HepG2 (cell line): ENCODE data around the gene TAOK3. TPM values are rescaled to one million over a fixed set of nuclear protein-coding genes. Genes with fewer than 3 reads are reported as not detected.
A peak's percentile ranks its signal among the peaks of the same experiment; 100 is the strongest.

Experiments
- ATF1 ChIP-seq: IDR thresholded peaks from 2 replicates; pipeline ENCODE4 v1.6.1; 2016; ENCODE audit warnings: mild to moderate bottlenecking, control low read depth
- BCL6 ChIP-seq: IDR thresholded peaks from 2 replicates; pipeline ENCODE4 v1.6.1; 2016; ENCODE audit warnings: missing genetic modification reagents, missing compliant biosample characterization
- JUNB ChIP-seq: sonication (generic); formaldehyde crosslinking; IDR thresholded peaks from 2 replicates; pipeline ENCODE4 v1.8.0; 2022; ENCODE audit warnings: missing genetic modification reagents, mild to moderate bottlenecking, borderline replicate concordance
- MAFG ChIP-seq: sonication (generic); formaldehyde crosslinking; IDR thresholded peaks from 2 replicates; pipeline ENCODE4 v1.5.1; 2020; ENCODE audit warnings: mild to moderate bottlenecking, missing genetic modification reagents
- MEIS2 ChIP-seq: sonication (generic); formaldehyde crosslinking; IDR thresholded peaks from 2 replicates; pipeline ENCODE4 v1.9.0; 2021; ENCODE audit warnings: mild to moderate bottlenecking, missing genetic modification reagents
- NAIF1 ChIP-seq: sonication (generic); formaldehyde crosslinking; IDR thresholded peaks from 2 replicates; pipeline ENCODE4 v1.5.0; 2020; ENCODE audit warnings: mild to moderate bottlenecking, missing genetic modification reagents, borderline replicate concordance
- NFYC ChIP-seq: IDR thresholded peaks from 2 replicates; pipeline ENCODE4 v1.6.1; 2016; ENCODE audit warnings: missing genetic modification reagents, missing compliant biosample characterization
- NR3C1 ChIP-seq: sonication (generic); formaldehyde crosslinking; IDR thresholded peaks from 2 replicates; pipeline ENCODE4 v1.4.0; 2020; ENCODE audit warnings: missing genetic modification reagents
- ZBTB44 ChIP-seq: sonication (generic); formaldehyde crosslinking; IDR thresholded peaks from 2 replicates; pipeline ENCODE4 v1.4.0; 2020; ENCODE audit warnings: missing genetic modification reagents
- ZFP82 ChIP-seq: sonication (generic); formaldehyde crosslinking; IDR thresholded peaks from 2 replicates; pipeline ENCODE4 v1.5.1; 2020; ENCODE audit warnings: mild to moderate bottlenecking, missing genetic modification reagents, borderline replicate concordance
- ZNF251 ChIP-seq: sonication (generic); formaldehyde crosslinking; IDR thresholded peaks from 2 replicates; pipeline ENCODE4 v1.9.0; 2021; ENCODE audit warnings: mild to moderate bottlenecking, missing genetic modification reagents
- ZNF501 ChIP-seq: sonication (generic); formaldehyde crosslinking; IDR thresholded peaks from 2 replicates; pipeline ENCODE4 v1.5.1; 2020; ENCODE audit warnings: mild to moderate bottlenecking, moderate library complexity, missing genetic modification reagents
- ZNF768 ChIP-seq: sonication (generic); formaldehyde crosslinking; IDR thresholded peaks from 2 replicates; pipeline ENCODE4 v1.4.0; 2020; ENCODE audit warnings: missing genetic modification reagents
- polyA plus RNA-seq, 8 experiments: library from polyadenylated mRNA; depleted of rRNA in 3 of 8; stranded (reverse) in 7 of 8; unstranded in 1 of 8; fragments of >200 nt; fragmentation: Illumina TruSeq in 4 of 8; extraction: Trizol in 4 of 8; gene quantifications; 2 replicates each; pipeline versions ENCODE4 v1.2.1 to v1.2.3, GENCODE V29; 2011 to 2016; ENCODE audit warnings: low read depth in 4 of 8, missing spikeins in 1 of 8, mixed read lengths in 1 of 8; ENCODE audit not compliant: insufficient read depth in 1 of 8
- total RNA-seq, 5 experiments: library from RNA; depleted of rRNA; stranded (reverse); fragments of >200 nt; fragmentation: Illumina TruSeq; extraction: Trizol; gene quantifications; 2 replicates each; pipeline ENCODE4 v1.2.3, GENCODE V29; 2016; ENCODE audit warnings: low read depth in 1 of 5
- TF ChIP-seq, protein P1 (sequence below): sonication (generic); formaldehyde crosslinking; IDR thresholded peaks from 2 replicates; pipeline ENCODE4 v1.4.0; 2020; ENCODE audit warnings: mild to moderate bottlenecking, missing genetic modification reagents
- TF ChIP-seq, protein P2 (sequence below): sonication (generic); formaldehyde crosslinking; IDR thresholded peaks from 2 replicates; pipeline ENCODE4 v1.5.0; 2020; ENCODE audit warnings: mild to moderate bottlenecking, missing genetic modification reagents
- TF ChIP-seq, protein P3 (sequence below): IDR thresholded peaks from 2 replicates; pipeline ENCODE4 v1.6.1; 2016; ENCODE audit warnings: low read depth, missing genetic modification reagents, missing compliant biosample characterization
- TF ChIP-seq, protein P4 (sequence below): sonication (generic); formaldehyde crosslinking; IDR thresholded peaks from 2 replicates; pipeline ENCODE4 v1.4.0; 2020; ENCODE audit warnings: low read depth, mild to moderate bottlenecking, missing genetic modification reagents

Gene TAOK3
- total and polyA plus RNA-seq, 2 of the 13 experiments (the other 11 are each of a cell fraction or from before 2014, with no cell fraction given) = 10.4 to 12.3 TPM

DNA sequence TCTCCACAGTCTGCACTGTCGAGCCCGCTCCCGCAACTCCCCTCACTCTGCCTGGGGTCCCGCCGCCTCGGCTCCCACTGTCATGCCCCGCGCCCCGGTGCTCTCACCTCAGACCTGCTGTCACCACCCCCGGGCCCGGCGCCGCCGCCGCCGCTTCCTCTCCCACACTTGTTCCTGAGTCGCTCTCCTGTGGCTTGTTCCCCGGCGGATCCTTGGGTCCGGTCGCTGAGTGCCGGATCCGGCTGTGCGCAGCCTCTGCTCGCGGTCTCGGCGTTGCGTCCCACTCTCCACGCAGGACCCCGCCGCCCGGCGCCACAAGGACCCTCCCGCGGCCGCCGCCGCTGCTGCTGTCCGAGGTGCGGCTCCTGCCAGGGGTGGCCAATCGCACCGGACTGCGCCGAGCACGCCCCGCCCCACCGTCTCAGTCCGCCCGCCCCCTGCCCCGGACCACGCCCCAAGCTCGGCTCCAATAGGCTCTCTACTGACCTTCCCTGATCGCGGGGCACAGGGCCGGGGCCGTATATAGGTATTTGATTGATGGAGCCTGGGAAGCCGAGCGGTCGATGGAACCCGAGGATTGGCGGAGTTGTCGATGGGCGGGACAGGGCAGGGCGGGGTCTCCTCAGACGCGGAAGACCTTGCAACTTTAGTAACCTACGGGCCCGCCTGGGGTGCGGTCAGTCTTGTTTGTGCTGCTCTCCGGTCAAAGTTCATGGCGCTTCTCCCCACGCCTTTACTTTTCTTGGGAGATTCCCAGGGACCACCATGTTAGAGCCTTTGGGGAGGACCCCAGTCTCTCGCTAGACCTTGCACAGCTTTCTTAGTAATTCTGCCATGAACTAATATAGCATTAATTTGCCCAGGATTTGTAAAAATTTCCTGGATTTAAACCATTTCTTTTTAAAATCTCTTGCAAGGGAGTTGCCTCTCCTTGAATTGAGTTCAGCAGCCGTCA lies at the start of gene TAOK3 (continued):
- TF ChIP-seq MEIS2 (CRISPR knock-in tag) = 0 out of 2 replicates have a peak, but pooled peaks have one; percentile 2
- TF ChIP-seq, protein P1, sequence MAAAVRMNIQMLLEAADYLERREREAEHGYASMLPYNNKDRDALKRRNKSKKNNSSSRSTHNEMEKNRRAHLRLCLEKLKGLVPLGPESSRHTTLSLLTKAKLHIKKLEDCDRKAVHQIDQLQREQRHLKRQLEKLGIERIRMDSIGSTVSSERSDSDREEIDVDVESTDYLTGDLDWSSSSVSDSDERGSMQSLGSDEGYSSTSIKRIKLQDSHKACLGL (CRISPR knock-in tag) = peak; percentile 65; the same call in 1 of the 2 replicates
- TF ChIP-seq, protein P2, sequence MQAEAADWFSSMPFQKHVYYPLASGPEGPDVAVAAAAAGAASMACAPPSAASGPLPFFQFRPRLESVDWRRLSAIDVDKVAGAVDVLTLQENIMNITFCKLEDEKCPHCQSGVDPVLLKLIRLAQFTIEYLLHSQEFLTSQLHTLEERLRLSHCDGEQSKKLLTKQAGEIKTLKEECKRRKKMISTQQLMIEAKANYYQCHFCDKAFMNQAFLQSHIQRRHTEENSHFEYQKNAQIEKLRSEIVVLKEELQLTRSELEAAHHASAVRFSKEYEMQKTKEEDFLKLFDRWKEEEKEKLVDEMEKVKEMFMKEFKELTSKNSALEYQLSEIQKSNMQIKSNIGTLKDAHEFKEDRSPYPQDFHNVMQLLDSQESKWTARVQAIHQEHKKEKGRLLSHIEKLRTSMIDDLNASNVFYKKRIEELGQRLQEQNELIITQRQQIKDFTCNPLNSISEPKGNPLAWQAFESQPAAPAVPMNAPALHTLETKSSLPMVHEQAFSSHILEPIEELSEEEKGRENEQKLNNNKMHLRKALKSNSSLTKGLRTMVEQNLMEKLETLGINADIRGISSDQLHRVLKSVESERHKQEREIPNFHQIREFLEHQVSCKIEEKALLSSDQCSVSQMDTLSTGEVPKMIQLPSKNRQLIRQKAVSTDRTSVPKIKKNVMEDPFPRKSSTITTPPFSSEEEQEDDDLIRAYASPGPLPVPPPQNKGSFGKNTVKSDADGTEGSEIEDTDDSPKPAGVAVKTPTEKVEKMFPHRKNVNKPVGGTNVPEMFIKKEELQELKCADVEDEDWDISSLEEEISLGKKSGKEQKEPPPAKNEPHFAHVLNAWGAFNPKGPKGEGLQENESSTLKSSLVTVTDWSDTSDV = no peak
- TF ChIP-seq, protein P3, sequence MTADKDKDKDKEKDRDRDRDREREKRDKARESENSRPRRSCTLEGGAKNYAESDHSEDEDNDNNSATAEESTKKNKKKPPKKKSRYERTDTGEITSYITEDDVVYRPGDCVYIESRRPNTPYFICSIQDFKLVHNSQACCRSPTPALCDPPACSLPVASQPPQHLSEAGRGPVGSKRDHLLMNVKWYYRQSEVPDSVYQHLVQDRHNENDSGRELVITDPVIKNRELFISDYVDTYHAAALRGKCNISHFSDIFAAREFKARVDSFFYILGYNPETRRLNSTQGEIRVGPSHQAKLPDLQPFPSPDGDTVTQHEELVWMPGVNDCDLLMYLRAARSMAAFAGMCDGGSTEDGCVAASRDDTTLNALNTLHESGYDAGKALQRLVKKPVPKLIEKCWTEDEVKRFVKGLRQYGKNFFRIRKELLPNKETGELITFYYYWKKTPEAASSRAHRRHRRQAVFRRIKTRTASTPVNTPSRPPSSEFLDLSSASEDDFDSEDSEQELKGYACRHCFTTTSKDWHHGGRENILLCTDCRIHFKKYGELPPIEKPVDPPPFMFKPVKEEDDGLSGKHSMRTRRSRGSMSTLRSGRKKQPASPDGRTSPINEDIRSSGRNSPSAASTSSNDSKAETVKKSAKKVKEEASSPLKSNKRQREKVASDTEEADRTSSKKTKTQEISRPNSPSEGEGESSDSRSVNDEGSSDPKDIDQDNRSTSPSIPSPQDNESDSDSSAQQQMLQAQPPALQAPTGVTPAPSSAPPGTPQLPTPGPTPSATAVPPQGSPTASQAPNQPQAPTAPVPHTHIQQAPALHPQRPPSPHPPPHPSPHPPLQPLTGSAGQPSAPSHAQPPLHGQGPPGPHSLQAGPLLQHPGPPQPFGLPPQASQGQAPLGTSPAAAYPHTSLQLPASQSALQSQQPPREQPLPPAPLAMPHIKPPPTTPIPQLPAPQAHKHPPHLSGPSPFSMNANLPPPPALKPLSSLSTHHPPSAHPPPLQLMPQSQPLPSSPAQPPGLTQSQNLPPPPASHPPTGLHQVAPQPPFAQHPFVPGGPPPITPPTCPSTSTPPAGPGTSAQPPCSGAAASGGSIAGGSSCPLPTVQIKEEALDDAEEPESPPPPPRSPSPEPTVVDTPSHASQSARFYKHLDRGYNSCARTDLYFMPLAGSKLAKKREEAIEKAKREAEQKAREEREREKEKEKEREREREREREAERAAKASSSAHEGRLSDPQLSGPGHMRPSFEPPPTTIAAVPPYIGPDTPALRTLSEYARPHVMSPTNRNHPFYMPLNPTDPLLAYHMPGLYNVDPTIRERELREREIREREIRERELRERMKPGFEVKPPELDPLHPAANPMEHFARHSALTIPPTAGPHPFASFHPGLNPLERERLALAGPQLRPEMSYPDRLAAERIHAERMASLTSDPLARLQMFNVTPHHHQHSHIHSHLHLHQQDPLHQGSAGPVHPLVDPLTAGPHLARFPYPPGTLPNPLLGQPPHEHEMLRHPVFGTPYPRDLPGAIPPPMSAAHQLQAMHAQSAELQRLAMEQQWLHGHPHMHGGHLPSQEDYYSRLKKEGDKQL (CRISPR knock-in tag) = no peak
- TF ChIP-seq NFYC = peak; percentile 81
- TF ChIP-seq ATF1 (CRISPR knock-in tag) = no peak
- TF ChIP-seq ZNF768 (CRISPR knock-in tag) = 0 out of 2 replicates have a peak, but pooled peaks have one; percentile 11
- TF ChIP-seq ZBTB44 (CRISPR knock-in tag) = no peak
- no peak for TF ChIP-seq ZFP82 (CRISPR knock-in tag)
- no peak for TF ChIP-seq JUNB
- no peak for TF ChIP-seq NR3C1 (CRISPR knock-in tag)
- 0 out of 2 replicates have a peak, but pooled peaks have one; percentile 37 for TF ChIP-seq ZNF501 (CRISPR knock-in tag)
- TF ChIP-seq, protein P4, sequence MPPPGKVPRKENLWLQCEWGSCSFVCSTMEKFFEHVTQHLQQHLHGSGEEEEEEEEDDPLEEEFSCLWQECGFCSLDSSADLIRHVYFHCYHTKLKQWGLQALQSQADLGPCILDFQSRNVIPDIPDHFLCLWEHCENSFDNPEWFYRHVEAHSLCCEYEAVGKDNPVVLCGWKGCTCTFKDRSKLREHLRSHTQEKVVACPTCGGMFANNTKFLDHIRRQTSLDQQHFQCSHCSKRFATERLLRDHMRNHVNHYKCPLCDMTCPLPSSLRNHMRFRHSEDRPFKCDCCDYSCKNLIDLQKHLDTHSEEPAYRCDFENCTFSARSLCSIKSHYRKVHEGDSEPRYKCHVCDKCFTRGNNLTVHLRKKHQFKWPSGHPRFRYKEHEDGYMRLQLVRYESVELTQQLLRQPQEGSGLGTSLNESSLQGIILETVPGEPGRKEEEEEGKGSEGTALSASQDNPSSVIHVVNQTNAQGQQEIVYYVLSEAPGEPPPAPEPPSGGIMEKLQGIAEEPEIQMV = no peak
- TF ChIP-seq BCL6 (CRISPR knock-in tag) = no peak
- TF ChIP-seq ZNF251 (CRISPR knock-in tag) = no peak
- no peak for TF ChIP-seq MAFG (CRISPR knock-in tag)
- TF ChIP-seq NAIF1 (CRISPR knock-in tag) = no peak; the same call in 1 of the 2 replicates
